ENCODE measurements around the gene MICAL2. TPM values are rescaled to one million over a fixed set of nuclear protein-coding genes. Genes with fewer than 3 reads are reported as not detected.

The MICAL2 gene
- total RNA-seq, 4 donors from 2014 or later: 195 to 499 (median 259) TPM

GRCh38 chr11:12182676-12183541, 72.5 kb downstream of the MICAL2 start:
- Histone ChIP-seq H3K27me3 (no peaks in the 10 kb centered on the region), H3K4me3 (no peak overlapping the region), H3K9me3 (no peaks in the 10 kb centered on the region), H3K4me1 (peaks cover 61 to 94% (median 82%) of the 10 kb centered on the region in 4 donors), H3K27ac (replicated peaks in 1 of 4) (peak overlapping the region; percentile 74 to 78 (median 74)), H3K36me3 (peaks cover 0 to 8% (median 0%) of the 10 kb centered on the region in 4 donors)
- TF ChIP-seq CTCF (IDR thresholded peaks at IDR 0.05) (no peak), POLR2A (IDR thresholded peaks at IDR 0.05; ENCODE audit: low read depth) (no peak), POLR2AphosphoS5 (IDR thresholded peaks at IDR 0.05) (peak; percentile 39), EP300 (IDR thresholded peaks at IDR 0.05) (no peak)
- DNase-seq (ENCODE audit: extremely low spot score): no peak
- intact Hi-C loops (cut with DNase I): no loop called here
- WGBS: 40% methylated on average over 12 of the region's 12 CpGs

- Histone ChIP-seq H3K27me3 (no peaks in the 10 kb centered on the region), H3K9me3 (no peaks in the 10 kb centered on the region), H3K36me3 (peaks cover 0 to 8% (median 1%) of the 10 kb centered on the region in 4 donors), H3K4me1 (peaks cover 51 to 89% (median 73%) of the 10 kb centered on the region in 4 donors), H3K4me3 (no peak overlapping the region), H3K27ac (replicated peaks in 1 of 4) (peak overlapping the region; percentile 74 to 78 (median 74))
- TF ChIP-seq POLR2AphosphoS5 (IDR thresholded peaks at IDR 0.05): no peak
- TF ChIP-seq CTCF (IDR thresholded peaks at IDR 0.05): no peak
- no peak for TF ChIP-seq POLR2A (IDR thresholded peaks at IDR 0.05; ENCODE audit: low read depth)
- no peak for TF ChIP-seq EP300 (IDR thresholded peaks at IDR 0.05)
- WGBS: 99% methylated on average over 6 of the region's 12 CpGs
- intact Hi-C loops (cut with DNase I): no loop called here
- no peak for DNase-seq (ENCODE audit: extremely low spot score)
These were observed 73.6 kb downstream of the MICAL2 start for GRCh38 chr11:12183827-12184620.

- Histone ChIP-seq H3K27ac (replicated peaks in 1 of 4) (peak overlapping the region; percentile 74 to 78 (median 74)), H3K9me3 (no peaks in the 10 kb centered on the region), H3K36me3 (peaks cover 0 to 8% (median 2%) of the 10 kb centered on the region in 4 donors), H3K4me3 (no peak overlapping the region), H3K4me1 (peaks cover 45 to 82% (median 66%) of the 10 kb centered on the region in 4 donors), H3K27me3 (no peaks in the 10 kb centered on the region)
- intact Hi-C loops (cut with DNase I): no loop called here
- WGBS: 80% methylated on average over 1 of the region's 1 CpG
- TF ChIP-seq POLR2AphosphoS5 (IDR thresholded peaks at IDR 0.05): no peak
- TF ChIP-seq EP300 (IDR thresholded peaks at IDR 0.05): no peak
- no peak for TF ChIP-seq POLR2A (IDR thresholded peaks at IDR 0.05; ENCODE audit: low read depth)
- TF ChIP-seq CTCF (IDR thresholded peaks at IDR 0.05): no peak
- DNase-seq (ENCODE audit: extremely low spot score): no peak
These were observed 74.3 kb downstream of the MICAL2 start for GRCh38 chr11:12184699-12185098.

- no peaks in the 10 kb centered on the region for H3K9me3 ChIP-seq
- intact Hi-C loops (cut with DNase I): no loop called here
- H3K27ac ChIP-seq (replicated peaks in 1 of 4): peak overlapping the region; percentile 33 to 78 (median 66)
- TF ChIP-seq POLR2AphosphoS5 (IDR thresholded peaks at IDR 0.05): no peak
- no peak for TF ChIP-seq CTCF (IDR thresholded peaks at IDR 0.05)
- no peak for TF ChIP-seq POLR2A (IDR thresholded peaks at IDR 0.05; ENCODE audit: low read depth)
- H3K36me3 ChIP-seq: peaks cover 0 to 8% (median 2%) of the 10 kb centered on the region in 4 donors
- no peak overlapping the region for H3K4me3 ChIP-seq
- H3K4me1 ChIP-seq: peaks cover 41 to 77% (median 61%) of the 10 kb centered on the region in 4 donors
- DNase-seq (ENCODE audit: extremely low spot score): no peak
- 86% methylated on average over 3 of the region's 3 CpGs for WGBS
- H3K27me3 ChIP-seq: no peaks in the 10 kb centered on the region
These were observed 74.8 kb downstream of the MICAL2 start for GRCh38 chr11:12185106-12185690.

Measured in esophagus muscularis mucosa (tissue), 4 donors.